ENCODE results near the gene ACP3.
"Not testable (repeated sequence)": the region's sequence is repeated elsewhere in the genome, so short reads cannot be mapped to it uniquely, and the experiment has no call there.

The ACP3 gene

GRCh38 chr3:132354916-132355702 lies 37.9 kb downstream of the ACP3 start:
- no peak for DNase-seq (ENCODE audit: low read depth)
- TF ChIP-seq CTCF (conservative IDR thresholded peaks at IDR 0.05; ENCODE audit: low read depth, low read length) = no peak
- no peak overlapping the region for H3K4me3 ChIP-seq (ENCODE audit: low read depth, low read length)

GRCh38 chr3:132356568-132356967 lies 39.4 kb downstream of the ACP3 start:
- no peak for TF ChIP-seq CTCF (conservative IDR thresholded peaks at IDR 0.05; ENCODE audit: low read depth, low read length)
- H3K4me3 ChIP-seq (ENCODE audit: low read depth, low read length) = no peak overlapping the region
- no peak for DNase-seq (ENCODE audit: low read depth)

- TF ChIP-seq CTCF (conservative IDR thresholded peaks at IDR 0.05; ENCODE audit: low read depth, low read length) = no peak
Measured at GRCh38 chr3:132360717-132361116, 43.5 kb downstream of the ACP3 start.

GRCh38 chr3:132362329-132362728 lies 45.1 kb downstream of the ACP3 start:
- no peak overlapping the region for H3K4me3 ChIP-seq (ENCODE audit: low read depth, low read length)
- no peak for DNase-seq (ENCODE audit: low read depth)
- TF ChIP-seq CTCF (conservative IDR thresholded peaks at IDR 0.05; ENCODE audit: low read depth, low read length) = no peak

More at GRCh38 chr3:132360717-132361116, 43.5 kb downstream of the ACP3 start:
- H3K4me3 ChIP-seq (ENCODE audit: low read depth, low read length) = no peak overlapping the region
- DNase-seq (ENCODE audit: low read depth) = no peak

- DNase-seq (ENCODE audit: low read depth) = no peak
- TF ChIP-seq CTCF (conservative IDR thresholded peaks at IDR 0.05; ENCODE audit: low read depth, low read length) = no peak
Measured at GRCh38 chr3:132368515-132368914, 51.3 kb downstream of the ACP3 start.

GRCh38 chr3:132368962-132369361 lies 51.8 kb downstream of the ACP3 start:
- no peak overlapping the region for H3K4me3 ChIP-seq (ENCODE audit: low read depth, low read length)
- DNase-seq (ENCODE audit: low read depth) = no peak
- no peak for TF ChIP-seq CTCF (conservative IDR thresholded peaks at IDR 0.05; ENCODE audit: low read depth, low read length)

More at GRCh38 chr3:132368515-132368914, 51.3 kb downstream of the ACP3 start:
- H3K4me3 ChIP-seq (ENCODE audit: low read depth, low read length) = no peak overlapping the region

- not testable (repeated sequence) for H3K4me3 ChIP-seq (ENCODE audit: low read depth, low read length); DNase-seq (ENCODE audit: low read depth)
Measured at GRCh38 chr3:132376945-132377354, 59.7 kb downstream of the ACP3 start.

Data from choroid plexus epithelial cell (primary cell).